ENCODE results near the gene KDM6A. TPM values are rescaled to one million over a fixed set of nuclear protein-coding genes. Genes with fewer than 3 reads are reported as not detected.

The KDM6A gene
- total RNA-seq, 1 experiment from 2014 or later, result 42.8 TPM

DNA sequence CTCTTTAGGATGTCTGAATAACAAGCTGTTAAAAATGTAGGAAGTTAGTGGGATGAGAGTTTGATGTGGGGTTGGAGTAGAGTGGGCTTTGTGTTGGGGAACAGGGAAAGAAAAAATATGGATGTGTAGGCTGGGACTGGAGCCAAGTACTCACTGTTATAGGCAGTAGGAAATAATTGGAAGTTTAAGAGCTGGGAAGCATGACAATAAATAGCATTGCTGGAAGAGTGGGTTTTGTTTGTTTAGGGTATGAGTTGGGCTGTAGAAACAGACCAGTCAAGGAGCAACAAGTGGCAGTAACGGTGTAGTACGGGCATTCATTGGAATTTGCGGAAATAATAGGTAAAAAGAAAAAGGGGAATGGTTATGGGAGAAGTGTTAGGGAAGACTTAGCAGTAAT, 81.6 kb downstream of the KDM6A start:
- Histone ChIP-seq H3K27me3 (ENCODE audit: insufficient read depth, low read length) (no peaks in the 10 kb centered on the region), H3K23me2 (ENCODE audit: insufficient read length, low read depth, low read length, poor library complexity, severe bottlenecking) (peaks cover 3% of the 10 kb centered on the region), H3K4ac (ENCODE audit: low read depth, low read length) (no peak overlapping the region), H2BK5ac (ENCODE audit: insufficient read length, low read length) (no peak overlapping the region), H3K9ac (ENCODE audit: extremely low read depth, insufficient read length, low read length) (no peak overlapping the region), H3T11ph (ENCODE audit: low read length) (no peak overlapping the region), H2AK5ac (ENCODE audit: insufficient read length, low read length) (no peak overlapping the region), H2BK15ac (ENCODE audit: low read depth, low read length) (no peak overlapping the region), H2BK20ac (ENCODE audit: low read depth, low read length, poor library complexity, severe bottlenecking) (no peak overlapping the region), H4K20me1 (ENCODE audit: control insufficient read depth, insufficient read depth, insufficient read length) (no peaks in the 10 kb centered on the region), H3K9me3 (ENCODE audit: control insufficient read depth, low read depth, low read length) (peaks cover 7% of the 10 kb centered on the region), H3K23ac (ENCODE audit: insufficient read length, low read depth, low read length) (no peak overlapping the region), H4K91ac (ENCODE audit: insufficient read length, low read depth, low read length) (no peak overlapping the region), H2AFZ (ENCODE audit: low read length) (no peak overlapping the region), H3K79me2 (ENCODE audit: insufficient read depth, low read length) (peaks cover 47% of the 10 kb centered on the region; the same call in 1 of the 2 replicates), H3K4me2 (ENCODE audit: insufficient read depth, insufficient read length, low read length) (peak overlapping the region; percentile 95), H4K5ac (ENCODE audit: insufficient read length, low read depth, low read length) (no peak overlapping the region), H3K18ac (ENCODE audit: insufficient read length, low read depth, low read length) (no peak overlapping the region), H2BK120ac (ENCODE audit: low read depth, low read length, poor library complexity, severe bottlenecking) (no peak overlapping the region), H3K4me1 (ENCODE audit: insufficient read depth, low read length) (no peaks in the 10 kb centered on the region), H4K8ac (replicated peaks; ENCODE audit: insufficient read length, low read depth, low read length) (no peak overlapping the region), H3K56ac (ENCODE audit: insufficient read length, low read depth, low read length) (no peak overlapping the region), H2BK12ac (ENCODE audit: insufficient read length, low read depth, low read length) (no peak overlapping the region), H3K27ac (ENCODE audit: insufficient read length, low read depth, low read length) (no peak overlapping the region), H3K79me1 (ENCODE audit: insufficient read depth, low read depth, low read length, poor library complexity, severe bottlenecking) (no peaks in the 10 kb centered on the region), H3K14ac (ENCODE audit: insufficient read depth, low read length) (no peak overlapping the region)
- H3K4me1 Mint-ChIP-seq, result peaks cover 20 to 34% of the 10 kb centered on the region in 2 experiments
- peaks cover 7 to 22% (median 10%) of the 10 kb centered on the region in 3 experiments for H3K36me3 Mint-ChIP-seq (ENCODE audit: insufficient read depth in 1 of 3, low read depth in 3 of 3)
- H3K9me3 Mint-ChIP-seq, result peaks cover 53 to 58% of the 10 kb centered on the region in 2 experiments
- no peaks in the 10 kb centered on the region for H3K27me3 Mint-ChIP-seq (ENCODE audit: low read depth)
- no peak for DNase-seq
- H3K27ac Mint-ChIP-seq, result peak overlapping the region in 1 of 3 experiments; percentile 18; a peak in 3 of 7 replicates
- peak overlapping the region; percentile 16 to 90 for H3K4me3 Mint-ChIP-seq
- TF ChIP-seq, protein P1, sequence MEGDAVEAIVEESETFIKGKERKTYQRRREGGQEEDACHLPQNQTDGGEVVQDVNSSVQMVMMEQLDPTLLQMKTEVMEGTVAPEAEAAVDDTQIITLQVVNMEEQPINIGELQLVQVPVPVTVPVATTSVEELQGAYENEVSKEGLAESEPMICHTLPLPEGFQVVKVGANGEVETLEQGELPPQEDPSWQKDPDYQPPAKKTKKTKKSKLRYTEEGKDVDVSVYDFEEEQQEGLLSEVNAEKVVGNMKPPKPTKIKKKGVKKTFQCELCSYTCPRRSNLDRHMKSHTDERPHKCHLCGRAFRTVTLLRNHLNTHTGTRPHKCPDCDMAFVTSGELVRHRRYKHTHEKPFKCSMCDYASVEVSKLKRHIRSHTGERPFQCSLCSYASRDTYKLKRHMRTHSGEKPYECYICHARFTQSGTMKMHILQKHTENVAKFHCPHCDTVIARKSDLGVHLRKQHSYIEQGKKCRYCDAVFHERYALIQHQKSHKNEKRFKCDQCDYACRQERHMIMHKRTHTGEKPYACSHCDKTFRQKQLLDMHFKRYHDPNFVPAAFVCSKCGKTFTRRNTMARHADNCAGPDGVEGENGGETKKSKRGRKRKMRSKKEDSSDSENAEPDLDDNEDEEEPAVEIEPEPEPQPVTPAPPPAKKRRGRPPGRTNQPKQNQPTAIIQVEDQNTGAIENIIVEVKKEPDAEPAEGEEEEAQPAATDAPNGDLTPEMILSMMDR (conservative IDR thresholded peaks at IDR 0.05), result no peak
- 100% methylated on average over 1 of the region's 3 CpGs for WGBS (ENCODE audit: extremely low coverage, insufficient read length, low lambda C conversion rate)
